Neural cell (in vitro differentiated cells): ENCODE results near the gene APLF. TPM values are rescaled to one million over a fixed set of nuclear protein-coding genes. Genes with fewer than 3 reads are reported as not detected.

ENCODE experiments used
- H2AFZ ChIP-seq: fragments of 200-600, 300-800 bp; sonication (generic), shearing (Covaris generic); 2 replicates; pipeline ENCODE4 v1.6.0; 2014; ENCODE audit warnings: low read depth, mild to moderate bottlenecking, antibody characterized with exemption, low read length, moderate library complexity
- H3F3A ChIP-seq: fragments of 200-600 bp; shearing (Covaris generic); 2 replicates; pipeline ENCODE4 v1.6.1; 2016; ENCODE audit warnings: mild to moderate bottlenecking, moderate library complexity, mixed read lengths, antibody characterized with exemption, low read length; ENCODE audit not compliant: insufficient read depth, poor library complexity, severe bottlenecking
- H3K27ac ChIP-seq: fragments of 200-600, 300-800 bp; sonication (generic), shearing (Covaris generic); 2 replicates; pipeline ENCODE4 v1.5.1; 2014; ENCODE audit warnings: mild to moderate bottlenecking, low read length, moderate library complexity
- H3K27me3 ChIP-seq: fragments of 300-800, 200-600 bp; sonication (generic), shearing (Covaris generic); 2 replicates; pipeline ENCODE4 v1.6.0; 2014; ENCODE audit warnings: mild to moderate bottlenecking, low read depth, low read length, moderate library complexity; ENCODE audit not compliant: insufficient read depth
- H3K36me3 ChIP-seq: fragments of 300-800, 200-600 bp; sonication (generic), shearing (Covaris generic); 2 replicates; pipeline ENCODE4 v1.5.1; 2014; ENCODE audit warnings: mild to moderate bottlenecking, antibody characterized with exemption, low read length, moderate library complexity; ENCODE audit not compliant: insufficient read depth
- H3K4me2 ChIP-seq: fragments of 300-800, 200-600 bp; sonication (generic), shearing (Covaris generic); 2 replicates; pipeline ENCODE4 v1.6.0; 2014; ENCODE audit warnings: mild to moderate bottlenecking, low read length
- H3K4me3 ChIP-seq: fragments of 300-800, 200-600 bp; sonication (generic), shearing (Covaris generic); 2 replicates; pipeline ENCODE4 v1.5.1; 2014; ENCODE audit warnings: mild to moderate bottlenecking, low read length, moderate library complexity
- H3K79me2 ChIP-seq: fragments of 200-600 bp; shearing (Covaris generic); replicated peaks from 2 replicates; pipeline ENCODE4 v1.6.0; 2014; ENCODE audit warnings: mild to moderate bottlenecking, low read length, moderate library complexity; ENCODE audit not compliant: insufficient read depth
- H3K9ac ChIP-seq: fragments of 300-800, 200-600 bp; sonication (generic), shearing (Covaris generic); 2 replicates; pipeline ENCODE4 v1.6.1; 2016; ENCODE audit warnings: mild to moderate bottlenecking, low read length, mixed read lengths
- H3K9me2 ChIP-seq: fragments of 200-600 bp; shearing (Covaris generic); 2 replicates; pipeline ENCODE4 v1.6.1; 2016; ENCODE audit warnings: mild to moderate bottlenecking, low read length, mixed read lengths; ENCODE audit not compliant: insufficient read depth
- H3K9me3 ChIP-seq: fragments of 200-600, 300-800 bp; sonication (generic), shearing (Covaris generic); 2 replicates; pipeline ENCODE4 v1.6.1; 2016; ENCODE audit warnings: mild to moderate bottlenecking, mixed run types, low read length, moderate library complexity, mixed read lengths
- H4K20me1 ChIP-seq: fragments of 200-600 bp; shearing (Covaris generic); 2 replicates; pipeline ENCODE4 v1.6.1; 2016; ENCODE audit warnings: mild to moderate bottlenecking, mixed run types; ENCODE audit not compliant: insufficient read depth
- CTCF ChIP-seq: fragments of 450-650 bp; IDR thresholded peaks from 2 replicates; pipeline ENCODE4 v1.5.1; 2014; ENCODE audit warnings: antibody characterized with exemption, mild to moderate bottlenecking, moderate library complexity; ENCODE audit not compliant: poor library complexity, severe bottlenecking
- EP300 ChIP-seq: fragments of 450-650 bp; conservative IDR thresholded peaks from 2 replicates; pipeline ENCODE4 v1.6.1; 2014; ENCODE audit warnings: antibody characterized with exemption, mild to moderate bottlenecking, moderate library complexity; ENCODE audit not compliant: poor library complexity, severe bottlenecking
- EZH2 ChIP-seq: fragments of 200-600, 300-800 bp; shearing (Covaris generic), sonication (generic); IDR thresholded peaks from 2 replicates; pipeline ENCODE4 v1.6.1; 2014; ENCODE audit warnings: antibody characterized with exemption, low read length, borderline replicate concordance, mild to moderate bottlenecking; ENCODE audit not compliant: insufficient read depth, poor library complexity, severe bottlenecking
- MXI1 ChIP-seq: fragments of 450-650 bp; conservative IDR thresholded peaks from 2 replicates; pipeline ENCODE4 v1.6.1; 2014; ENCODE audit warnings: antibody characterized with exemption, mild to moderate bottlenecking; ENCODE audit not compliant: poor library complexity, severe bottlenecking
- POLR2AphosphoS5 ChIP-seq: IDR thresholded peaks from 2 replicates; pipeline ENCODE4 v1.6.1; 2012
- RAD21 ChIP-seq: fragments of 450-650 bp; conservative IDR thresholded peaks from 2 replicates; pipeline ENCODE4 v1.6.1; 2014; ENCODE audit warnings: antibody characterized with exemption, mild to moderate bottlenecking, moderate library complexity
- SMC3 ChIP-seq: fragments of 450-650 bp; conservative IDR thresholded peaks from 2 replicates; pipeline ENCODE4 v1.6.1; 2014; ENCODE audit warnings: antibody characterized with exemption, mild to moderate bottlenecking, moderate library complexity; ENCODE audit not compliant: poor library complexity
- TAF1 ChIP-seq: IDR thresholded peaks from 2 replicates; pipeline ENCODE4 v1.6.1; 2012; ENCODE audit warnings: low read depth
- polyA plus RNA-seq: library from polyadenylated mRNA; depleted of rRNA; stranded (reverse); fragments of >200 nt; gene quantifications from 2 replicates; pipeline ENCODE4 v1.2.3, GENCODE V29; 2014
- TF ChIP-seq, protein P1 (sequence below): IDR thresholded peaks from 2 replicates; pipeline ENCODE4 v1.6.1; 2012; ENCODE audit warnings: borderline replicate concordance

Gene APLF
- polyA plus RNA-seq, 1 donor from 2014 or later = 0.45 TPM

GRCh38 chr2:68588589-68588988 lies 121.2 kb downstream of the APLF start:
- no peaks in the 10 kb centered on the region for H3K79me2 ChIP-seq
- no peaks in the 10 kb centered on the region for H3K9me2 ChIP-seq
- H3K9ac ChIP-seq = no peak overlapping the region
- H3K4me3 ChIP-seq = no peak overlapping the region
- H3K36me3 ChIP-seq = no peaks in the 10 kb centered on the region
- no peaks in the 10 kb centered on the region for H4K20me1 ChIP-seq
- H3K27ac ChIP-seq = no peak overlapping the region
- no peaks in the 10 kb centered on the region for H3K27me3 ChIP-seq
- no peak overlapping the region for H2AFZ ChIP-seq
- H3K9me3 ChIP-seq = no peaks in the 10 kb centered on the region
- no peak for TF ChIP-seq MXI1
- TF ChIP-seq SMC3 = no peak
- TF ChIP-seq CTCF = no peak
- TF ChIP-seq, protein P1, sequence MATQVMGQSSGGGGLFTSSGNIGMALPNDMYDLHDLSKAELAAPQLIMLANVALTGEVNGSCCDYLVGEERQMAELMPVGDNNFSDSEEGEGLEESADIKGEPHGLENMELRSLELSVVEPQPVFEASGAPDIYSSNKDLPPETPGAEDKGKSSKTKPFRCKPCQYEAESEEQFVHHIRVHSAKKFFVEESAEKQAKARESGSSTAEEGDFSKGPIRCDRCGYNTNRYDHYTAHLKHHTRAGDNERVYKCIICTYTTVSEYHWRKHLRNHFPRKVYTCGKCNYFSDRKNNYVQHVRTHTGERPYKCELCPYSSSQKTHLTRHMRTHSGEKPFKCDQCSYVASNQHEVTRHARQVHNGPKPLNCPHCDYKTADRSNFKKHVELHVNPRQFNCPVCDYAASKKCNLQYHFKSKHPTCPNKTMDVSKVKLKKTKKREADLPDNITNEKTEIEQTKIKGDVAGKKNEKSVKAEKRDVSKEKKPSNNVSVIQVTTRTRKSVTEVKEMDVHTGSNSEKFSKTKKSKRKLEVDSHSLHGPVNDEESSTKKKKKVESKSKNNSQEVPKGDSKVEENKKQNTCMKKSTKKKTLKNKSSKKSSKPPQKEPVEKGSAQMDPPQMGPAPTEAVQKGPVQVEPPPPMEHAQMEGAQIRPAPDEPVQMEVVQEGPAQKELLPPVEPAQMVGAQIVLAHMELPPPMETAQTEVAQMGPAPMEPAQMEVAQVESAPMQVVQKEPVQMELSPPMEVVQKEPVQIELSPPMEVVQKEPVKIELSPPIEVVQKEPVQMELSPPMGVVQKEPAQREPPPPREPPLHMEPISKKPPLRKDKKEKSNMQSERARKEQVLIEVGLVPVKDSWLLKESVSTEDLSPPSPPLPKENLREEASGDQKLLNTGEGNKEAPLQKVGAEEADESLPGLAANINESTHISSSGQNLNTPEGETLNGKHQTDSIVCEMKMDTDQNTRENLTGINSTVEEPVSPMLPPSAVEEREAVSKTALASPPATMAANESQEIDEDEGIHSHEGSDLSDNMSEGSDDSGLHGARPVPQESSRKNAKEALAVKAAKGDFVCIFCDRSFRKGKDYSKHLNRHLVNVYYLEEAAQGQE = no peak
- no peak for TF ChIP-seq POLR2AphosphoS5
- TF ChIP-seq TAF1 = no peak
- TF ChIP-seq EZH2 = no peak
- TF ChIP-seq RAD21 = no peak
- no peak for TF ChIP-seq EP300
- no peaks in the 10 kb centered on the region for H3F3A ChIP-seq
- H3K4me2 ChIP-seq = no peak overlapping the region

DNA sequence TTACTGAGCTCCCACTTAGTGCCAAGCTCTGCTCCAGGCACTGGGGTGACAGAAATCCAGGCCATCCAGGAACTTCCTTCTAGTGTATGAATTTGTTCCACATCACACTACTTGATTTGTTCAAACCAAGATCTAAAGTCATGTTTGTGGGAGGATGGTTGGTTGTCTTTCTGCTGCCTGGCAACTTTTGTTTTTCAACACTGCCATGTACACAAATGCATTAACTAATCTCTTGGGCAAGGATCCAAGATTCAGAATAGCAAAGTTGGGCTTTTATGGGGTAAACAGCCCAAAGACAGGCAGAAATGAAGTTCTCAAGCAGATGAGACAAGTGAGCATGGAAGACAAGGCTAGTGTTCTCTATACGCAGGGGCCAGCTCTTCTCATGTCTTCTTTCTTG lies 122.6 kb downstream of the APLF start:
- Histone ChIP-seq H3K36me3 (no peaks in the 10 kb centered on the region), H3K27me3 (no peaks in the 10 kb centered on the region), H3F3A (no peaks in the 10 kb centered on the region), H2AFZ (no peak overlapping the region), H4K20me1 (no peaks in the 10 kb centered on the region), H3K9me3 (no peaks in the 10 kb centered on the region), H3K27ac (no peak overlapping the region), H3K9ac (no peak overlapping the region), H3K4me2 (no peak overlapping the region), H3K79me2 (no peaks in the 10 kb centered on the region), H3K4me3 (no peak overlapping the region), H3K9me2 (no peaks in the 10 kb centered on the region)
- TF ChIP-seq MXI1 (no peak), TAF1 (no peak), EP300 (no peak), CTCF (no peak), SMC3 (no peak), POLR2AphosphoS5 (no peak), RAD21 (no peak), EZH2 (no peak)
- TF ChIP-seq, protein P1 = no peak
